Heart left ventricle (tissue), 13 donors: Measurements from ENCODE around the gene ATCAY.

Experiments used
- POLR2A ChIP-seq, 2 donors: fragments of 450-650 bp; IDR thresholded peaks; one replicate each; pipeline ENCODE4 v1.6.1; 2017; ENCODE audit warnings: antibody characterized with exemption in 2 of 2, mild to moderate bottlenecking in 2 of 2, moderate library complexity in 2 of 2
- TF ChIP-seq, protein P1 (sequence below), 12 donors: fragments of 200-600 bp; sonication (generic) in 4 of 12; IDR thresholded peaks; one replicate each; pipeline versions ENCODE4 v1.5.0 to v1.8.0; 2018 to 2022; ENCODE audit warnings: antibody characterized with exemption in 12 of 12, mild to moderate bottlenecking in 5 of 12
- donor health status: ischemic (EF 13 %, LVEDD 7.1; RV severe dilation, severe dysfunction).
- donor health status: DM: no; HTN: yes; CAD: no.
- donor health status: DM: no; HTN: no; CAD: no.
- donor health status: ischemic (EF 25% LVEDD 6.9; RV normal size, moderate dysfunction).
- donor health status: ischemic (EF 25% LVEDD 5.7; RV mildly dilated, moderate dysfunction).
- donor health status: ischemic (EF 35%, LVEDD 5.7; RV mildly dilated, moderate dysfunction).
- donor health status: nonischemic (EF 11% LVEDD 7.7; RV severe dilation, severe dysfunction).
- donor health status: DM: yes; HTN: yes; CAD: no.
- donor health status: PGD.
- donor health status: ischemic (EF 29% LVEDD 5.4; RV normal size, mild dysfunction).
- donor health status: nonischemic (EF 23%, LVEDD 6.1; RV moderate dilation, normal function).

DNA sequence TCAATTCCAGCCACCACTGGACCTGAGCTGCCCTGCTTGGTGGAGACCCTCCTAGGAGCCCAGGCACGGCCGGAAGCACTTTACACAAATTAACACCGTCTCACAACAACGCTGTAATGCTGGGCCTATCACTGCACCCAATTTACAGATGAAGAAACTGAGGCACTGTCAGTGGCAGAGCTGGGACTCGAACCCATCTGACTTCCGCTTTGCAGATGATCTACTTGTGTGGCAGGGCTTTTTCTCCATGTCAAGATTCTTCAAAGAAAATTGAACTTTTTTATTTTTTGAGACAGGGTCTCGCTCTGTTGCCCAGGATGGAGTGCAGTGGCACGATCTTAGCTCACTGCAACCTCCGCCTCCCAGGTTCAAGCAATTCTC lies 45.4 kb upstream of the ATCAY start:
- TF ChIP-seq, protein P1, sequence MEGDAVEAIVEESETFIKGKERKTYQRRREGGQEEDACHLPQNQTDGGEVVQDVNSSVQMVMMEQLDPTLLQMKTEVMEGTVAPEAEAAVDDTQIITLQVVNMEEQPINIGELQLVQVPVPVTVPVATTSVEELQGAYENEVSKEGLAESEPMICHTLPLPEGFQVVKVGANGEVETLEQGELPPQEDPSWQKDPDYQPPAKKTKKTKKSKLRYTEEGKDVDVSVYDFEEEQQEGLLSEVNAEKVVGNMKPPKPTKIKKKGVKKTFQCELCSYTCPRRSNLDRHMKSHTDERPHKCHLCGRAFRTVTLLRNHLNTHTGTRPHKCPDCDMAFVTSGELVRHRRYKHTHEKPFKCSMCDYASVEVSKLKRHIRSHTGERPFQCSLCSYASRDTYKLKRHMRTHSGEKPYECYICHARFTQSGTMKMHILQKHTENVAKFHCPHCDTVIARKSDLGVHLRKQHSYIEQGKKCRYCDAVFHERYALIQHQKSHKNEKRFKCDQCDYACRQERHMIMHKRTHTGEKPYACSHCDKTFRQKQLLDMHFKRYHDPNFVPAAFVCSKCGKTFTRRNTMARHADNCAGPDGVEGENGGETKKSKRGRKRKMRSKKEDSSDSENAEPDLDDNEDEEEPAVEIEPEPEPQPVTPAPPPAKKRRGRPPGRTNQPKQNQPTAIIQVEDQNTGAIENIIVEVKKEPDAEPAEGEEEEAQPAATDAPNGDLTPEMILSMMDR (IDR thresholded peaks at IDR 0.05): no peak
- TF ChIP-seq POLR2A (IDR thresholded peaks at IDR 0.05): no peak
